ENCODE results near the gene HSD11B2.

DNA sequence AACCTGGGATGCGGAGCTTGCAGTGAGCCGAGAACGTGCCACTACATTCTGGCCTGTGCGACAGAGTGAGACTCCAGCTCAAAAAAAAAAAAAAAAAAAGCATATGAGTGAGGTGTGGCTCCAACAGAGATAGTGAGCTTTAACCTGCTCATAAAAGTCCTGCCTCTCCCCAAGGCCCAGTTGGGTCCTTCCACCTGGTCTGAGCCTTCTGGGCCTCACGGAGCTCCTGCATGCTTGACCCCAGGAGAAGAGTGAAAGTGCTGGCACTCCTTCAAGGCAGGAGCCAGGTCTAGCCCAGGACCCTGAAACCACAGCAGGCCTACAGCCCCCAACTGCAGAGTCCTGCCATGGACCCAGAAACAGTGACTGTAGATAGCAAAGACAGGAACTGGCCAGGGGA, 17.7 kb downstream of the HSD11B2 start:
- TF ChIP-seq FOXM1 (IDR thresholded peaks at IDR 0.05; ENCODE audit: borderline replicate concordance) (no peak), BHLHE40 (IDR thresholded peaks at IDR 0.05; ENCODE audit: borderline replicate concordance) (no peak)

All from HEK293T (cell line).